OCI-LY7 (cell line): Measurements from ENCODE around the gene FAM120A.

Experiments
- CTCF ChIP-seq: fragments of 200-600 bp; sonication (generic); conservative IDR thresholded peaks from 2 replicates; pipeline ENCODE4 v1.5.1; 2014; ENCODE audit warnings: mild to moderate bottlenecking, antibody characterized with exemption, low read length, moderate library complexity, mixed read lengths
- EZH2phosphoT487 ChIP-seq: fragments of 200-600 bp; sonication (generic); IDR thresholded peaks from 2 replicates; pipeline ENCODE4 v1.6.1; 2018; ENCODE audit warnings: low read depth, borderline replicate concordance, mild to moderate bottlenecking, mixed run types, antibody characterized with exemption, low read length, moderate library complexity, mixed read lengths

GRCh38 chr9:93525476-93525875 lies 74.0 kb downstream of the FAM120A start:
- TF ChIP-seq CTCF = no peak
- no peak for TF ChIP-seq EZH2phosphoT487
